NCI-H146 treated with DMSO at 0.1 percent for 48 hours (cell line): ENCODE results near the gene DAD1.
A peak's percentile ranks its signal among the peaks of the same experiment; 100 is the strongest.
"Not testable (repeated sequence)": the region's sequence is repeated elsewhere in the genome, so short reads cannot be mapped to it uniquely, and the experiment has no call there.

Experiments used
- DNase-seq: peaks from one replicate; lab custom pipeline; 2025; ENCODE audit not compliant: unreplicated experiment; lab: John Stamatoyannopoulos, UW

DAD1 gene

GRCh38 chr14:22599349-22599748, 10.3 kb upstream of the DAD1 start:
- DNase-seq = no peak

- DNase-seq = no peak
These were observed 9.8 kb upstream of the DAD1 start for GRCh38 chr14:22598896-22599244.

GRCh38 chr14:22598099-22598895, 9.3 kb upstream of the DAD1 start, which contains the start of gene ABHD4:
Gene ABHD4 (plus strand): TSS chr14:22598300. CDS start chr14:22598307, 7 bp downstream.
- DNase-seq = peak; percentile 32

DNA sequence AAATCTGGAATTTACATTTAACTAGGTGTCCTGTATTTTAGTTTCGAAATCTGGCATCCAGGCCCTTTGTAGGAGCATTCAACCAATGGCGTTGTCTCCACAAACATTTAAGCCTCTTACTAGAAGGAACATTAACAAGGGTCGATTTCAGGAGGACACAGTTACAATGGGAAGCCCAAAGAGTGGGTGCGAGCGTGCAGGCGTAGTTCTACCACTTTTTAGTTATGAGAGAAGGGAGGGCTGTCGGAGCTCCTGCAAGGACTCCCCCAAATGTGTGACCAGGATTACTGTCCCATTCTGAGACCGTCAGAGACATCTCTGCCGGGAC, 8.7 kb upstream of the DAD1 start:
- DNase-seq = no peak

GRCh38 chr14:22597265-22597664, 8.2 kb upstream of the DAD1 start:
- no peak for DNase-seq

- no peak for DNase-seq
These were observed 7.4 kb upstream of the DAD1 start for GRCh38 chr14:22596354-22596879.

- DNase-seq = no peak
These were observed 5.2 kb upstream of the DAD1 start for GRCh38 chr14:22594156-22594716.

DNA sequence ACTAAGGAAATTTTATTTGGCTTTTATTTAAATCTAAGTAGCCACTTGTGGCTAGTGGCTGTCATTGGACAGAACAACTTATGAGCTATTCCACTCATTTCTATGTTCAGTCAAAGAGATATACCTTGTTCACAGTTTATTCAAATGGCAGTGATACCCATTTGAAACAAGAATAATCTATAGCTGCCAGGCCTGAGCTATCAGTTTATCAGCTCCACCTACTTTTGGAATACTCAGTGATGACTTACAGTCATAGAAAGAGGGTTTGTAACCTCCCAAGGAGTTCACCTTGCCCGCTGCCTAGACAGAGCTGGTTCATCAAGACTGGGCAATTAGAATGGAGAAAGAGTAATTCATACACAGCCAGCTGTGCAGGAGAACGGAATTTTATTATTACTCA, 4.6 kb upstream of the DAD1 start:
- no peak for DNase-seq

GRCh38 chr14:22593189-22593588, 4.2 kb upstream of the DAD1 start:
- no peak for DNase-seq

GRCh38 chr14:22588526-22589095, 413 bp downstream of the DAD1 start:
- DNase-seq = no peak

DNA sequence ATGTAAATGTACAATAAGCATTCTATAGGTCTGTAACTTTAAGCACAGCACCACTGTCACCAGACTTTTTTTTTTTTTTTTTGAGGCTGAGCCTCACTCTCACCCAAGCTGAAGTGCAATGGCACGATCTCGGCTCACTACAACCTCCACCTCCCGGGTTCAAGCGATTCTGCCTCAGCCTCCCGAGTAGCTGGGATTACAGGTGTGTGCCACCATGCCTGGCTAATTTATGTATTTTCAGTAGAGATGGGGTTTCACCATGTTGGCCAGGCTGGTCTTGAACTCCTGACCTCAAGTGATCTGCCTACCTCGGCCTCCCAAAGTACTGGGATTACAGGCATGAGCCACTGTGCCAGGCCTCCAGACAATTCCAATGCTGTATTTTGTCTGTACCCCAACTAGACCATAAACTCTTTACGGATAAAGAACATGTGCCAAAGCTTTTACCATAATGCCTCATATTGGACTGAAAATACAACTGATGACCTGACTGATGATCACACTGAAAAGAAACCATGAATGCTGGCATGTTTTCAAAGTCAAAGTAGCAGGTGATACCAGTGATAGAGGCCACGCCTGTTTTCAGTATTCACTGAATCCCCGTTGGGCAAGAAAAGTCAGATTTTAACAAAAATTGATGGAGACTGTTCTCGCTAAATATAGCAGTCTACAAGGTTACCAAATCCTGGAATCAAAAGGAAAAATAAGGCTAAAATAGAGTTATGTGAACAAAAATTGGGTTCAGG, 1.2 kb downstream of the DAD1 start:
- not testable (repeated sequence) for DNase-seq

DNA sequence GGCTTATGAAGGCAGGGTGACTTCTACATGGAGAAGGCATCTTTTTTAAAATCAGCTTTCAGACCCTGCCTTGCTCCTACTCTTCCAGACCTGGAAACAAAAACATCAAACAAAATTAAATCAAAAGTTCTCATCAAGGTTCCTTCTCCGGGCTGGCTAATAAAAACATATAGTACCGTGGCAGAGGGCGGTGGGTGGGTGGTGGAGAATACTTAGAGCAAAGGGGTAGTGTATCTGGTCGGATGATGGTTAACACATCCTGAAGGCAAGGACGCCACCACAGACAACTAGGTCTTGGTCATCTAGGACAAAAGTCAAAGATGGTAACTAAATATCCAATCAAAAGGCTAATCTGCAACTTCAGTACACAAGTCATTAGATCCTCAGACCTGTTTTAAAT, 1.8 kb downstream of the DAD1 start:
- DNase-seq = no peak

GRCh38 chr14:22583994-22584393, 5.0 kb downstream of the DAD1 start:
- no peak for DNase-seq

- DNase-seq = no peak
These were observed 8.4 kb downstream of the DAD1 start for GRCh38 chr14:22580625-22581024.

- DNase-seq = no peak
These were observed 9.1 kb downstream of the DAD1 start for GRCh38 chr14:22579881-22580280.

DNA sequence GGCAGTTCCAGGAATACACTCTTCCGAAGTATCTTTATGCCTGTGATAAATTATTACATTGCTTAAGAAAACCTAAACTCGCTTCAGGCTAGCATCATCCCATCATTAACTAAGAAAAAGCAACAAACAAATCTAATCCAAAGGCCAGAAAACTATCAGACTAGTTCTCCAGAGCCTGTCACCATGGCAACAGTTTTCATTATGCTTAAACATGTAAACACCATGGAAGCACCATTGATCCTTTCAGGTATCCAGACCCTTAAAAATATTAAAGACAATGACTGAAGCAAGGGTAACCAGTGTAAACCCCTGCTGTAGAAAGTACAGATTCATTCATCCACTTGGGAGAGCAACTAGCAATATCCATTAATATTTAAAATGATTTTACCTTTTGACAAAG, 9.8 kb downstream of the DAD1 start:
- DNase-seq = no peak

- no peak for DNase-seq
These were observed 11.6 kb downstream of the DAD1 start for GRCh38 chr14:22577334-22577908.

GRCh38 chr14:22573804-22574203, 15.2 kb downstream of the DAD1 start:
- no peak for DNase-seq

DNA sequence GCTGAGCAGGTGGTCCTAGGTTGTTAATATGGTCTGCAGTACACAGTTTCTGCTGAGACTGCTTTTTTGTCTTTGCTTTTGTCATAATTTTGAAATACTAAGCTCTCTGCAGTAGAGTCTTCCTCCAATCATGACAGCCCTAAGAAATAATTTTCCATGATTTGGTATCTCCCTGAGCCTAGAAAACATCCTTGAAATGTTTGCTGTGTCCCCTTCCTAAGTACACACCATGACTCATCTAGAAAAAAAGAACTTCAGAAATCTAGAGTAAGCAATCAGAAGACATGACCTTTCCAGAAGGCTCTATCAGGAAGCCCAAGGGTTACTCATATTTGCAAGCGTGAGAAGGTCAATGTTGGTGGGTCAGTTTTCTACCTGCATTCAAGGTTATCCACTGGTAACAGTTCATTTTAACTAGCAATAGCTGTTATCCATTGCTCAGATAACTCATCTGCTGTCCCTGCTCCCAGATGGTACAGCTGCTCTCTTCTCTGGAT, 16.4 kb downstream of the DAD1 start:
- DNase-seq = no peak

GRCh38 chr14:22570132-22570949, 18.7 kb downstream of the DAD1 start:
- peak; percentile 54 for DNase-seq
